GM21786 (cell line): ENCODE measurements around the gene CAMK2A.
"Not testable (repeated sequence)": the region's sequence is repeated elsewhere in the genome, so short reads cannot be mapped to it uniquely, and the experiment has no call there.

Source experiments
- ATAC-seq: cut with Tn5 transposase; IDR thresholded peaks from one replicate; pipeline ENCODE4 v1.9.1; 2021; ENCODE audit not compliant: unreplicated experiment

Gene CAMK2A

GRCh38 chr5:150238646-150239045, 50.9 kb downstream of the CAMK2A start:
- ATAC-seq = no peak

DNA sequence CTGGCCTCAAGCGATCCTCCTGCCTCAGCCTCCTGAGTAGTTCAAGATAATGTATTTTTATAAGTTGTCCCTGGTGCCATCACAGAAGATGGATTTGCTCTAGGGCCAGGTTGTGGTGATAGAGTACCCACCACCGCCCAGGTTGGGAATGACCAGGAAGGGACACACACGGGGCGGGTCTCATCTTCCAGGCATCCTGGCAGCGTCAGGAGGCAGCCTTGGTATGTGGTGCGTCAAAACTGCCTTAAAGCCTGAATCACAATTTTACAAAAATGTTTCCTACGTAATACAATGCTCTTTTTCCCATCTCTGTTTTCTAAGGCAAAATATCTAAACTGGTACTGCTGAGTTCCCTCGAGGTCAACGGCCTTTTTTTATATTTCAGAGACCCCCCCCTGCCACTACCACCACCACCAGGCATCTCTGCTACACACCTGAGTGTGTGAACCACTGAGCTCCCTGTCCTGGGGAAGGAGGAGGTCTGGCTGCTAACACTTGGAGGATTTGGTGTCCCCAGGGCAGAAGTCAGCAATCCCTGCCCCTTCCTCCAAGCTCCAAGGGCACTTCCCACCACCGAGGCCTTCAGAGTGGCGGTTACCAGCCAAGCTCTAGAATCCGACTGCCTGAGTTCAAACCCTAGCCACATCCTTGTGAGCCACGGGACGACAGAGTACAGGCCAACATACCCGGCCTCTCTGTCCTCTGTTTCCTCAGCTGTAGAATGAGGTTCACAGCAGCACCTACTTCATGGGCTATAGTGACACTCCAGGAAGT, 52.4 kb downstream of the CAMK2A start:
- ATAC-seq = no peak

- ATAC-seq = no peak
Observed at GRCh38 chr5:150236313-150236712, 53.3 kb downstream of the CAMK2A start.

DNA sequence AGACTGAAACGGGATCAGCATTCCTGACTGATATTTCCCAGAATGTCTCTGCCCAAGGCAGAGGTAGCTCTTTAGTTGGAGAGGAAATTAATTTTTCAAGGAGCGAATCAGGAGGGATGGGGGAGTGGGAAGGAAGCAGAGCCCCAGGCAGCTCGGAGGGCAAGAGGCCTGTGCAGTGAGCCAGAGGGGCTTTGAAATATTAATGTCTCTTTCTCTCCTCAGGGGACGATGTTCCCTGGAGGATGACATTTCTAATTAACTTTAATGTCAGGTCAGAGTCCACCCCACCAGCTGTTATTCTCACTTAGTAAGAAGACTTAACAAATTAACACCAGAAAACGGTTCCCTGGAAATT, 54.1 kb downstream of the CAMK2A start:
- no peak for ATAC-seq

GRCh38 chr5:150234576-150235499, 54.7 kb downstream of the CAMK2A start:
- ATAC-seq = no peak

DNA sequence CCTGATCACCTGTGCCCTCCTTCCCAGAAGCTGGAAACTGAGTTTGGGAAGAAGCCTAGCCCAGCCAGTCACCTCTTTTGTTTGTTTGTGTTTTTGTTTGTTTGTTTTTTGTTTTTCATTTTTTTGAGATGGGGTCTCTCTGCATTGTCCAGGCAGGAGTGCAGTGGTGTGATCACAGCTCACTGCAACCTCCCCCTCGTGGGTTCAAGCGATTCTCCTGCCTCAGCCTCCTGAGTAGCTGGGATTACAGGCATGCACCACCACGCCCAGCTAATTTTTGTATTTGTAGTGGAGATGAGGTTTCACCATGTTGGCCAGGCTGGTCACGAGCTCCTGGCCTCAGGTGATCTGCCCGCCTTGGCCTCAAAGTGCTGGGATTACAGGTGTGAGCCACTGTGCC, 55.9 kb downstream of the CAMK2A start:
- not testable (repeated sequence) for ATAC-seq

DNA sequence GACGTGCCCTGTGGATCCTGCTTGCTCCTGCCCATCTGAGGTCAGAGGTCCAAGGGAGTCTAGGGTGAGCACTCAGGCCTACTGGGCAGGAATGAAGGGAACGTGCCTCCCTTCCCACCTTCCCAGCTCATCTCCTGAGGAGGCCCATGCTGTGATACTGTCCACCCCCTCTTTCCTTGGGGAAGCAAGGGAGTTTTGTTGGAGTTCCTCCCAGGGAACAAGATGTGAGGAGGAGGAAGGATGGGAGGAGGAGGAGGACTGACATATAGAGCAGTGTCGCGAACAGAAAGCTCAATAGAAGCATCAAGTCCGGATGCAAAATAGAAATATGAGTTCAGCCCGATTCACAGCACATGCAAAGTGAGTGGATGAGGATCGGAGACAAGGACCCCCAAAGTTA, 58.7 kb downstream of the CAMK2A start:
- no peak for ATAC-seq

DNA sequence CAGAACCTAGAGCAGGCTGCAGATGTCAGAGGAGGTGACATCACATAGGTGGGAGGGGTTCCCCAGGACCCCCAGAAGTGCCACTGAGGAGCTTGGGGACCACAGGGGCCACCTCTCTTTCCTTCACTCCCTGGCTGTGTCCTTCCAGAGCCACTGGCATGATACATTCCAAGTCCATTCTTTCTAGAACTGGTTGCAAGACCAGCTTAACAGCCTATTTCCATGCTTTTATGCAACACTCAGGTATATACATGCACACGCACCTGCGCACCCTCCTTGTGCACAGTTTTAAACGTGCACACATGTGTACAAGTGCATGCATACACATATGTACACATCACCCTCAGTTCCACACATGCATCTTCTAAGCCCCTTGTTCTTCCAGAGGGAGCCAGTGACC, 60.0 kb downstream of the CAMK2A start:
- no peak for ATAC-seq

DNA sequence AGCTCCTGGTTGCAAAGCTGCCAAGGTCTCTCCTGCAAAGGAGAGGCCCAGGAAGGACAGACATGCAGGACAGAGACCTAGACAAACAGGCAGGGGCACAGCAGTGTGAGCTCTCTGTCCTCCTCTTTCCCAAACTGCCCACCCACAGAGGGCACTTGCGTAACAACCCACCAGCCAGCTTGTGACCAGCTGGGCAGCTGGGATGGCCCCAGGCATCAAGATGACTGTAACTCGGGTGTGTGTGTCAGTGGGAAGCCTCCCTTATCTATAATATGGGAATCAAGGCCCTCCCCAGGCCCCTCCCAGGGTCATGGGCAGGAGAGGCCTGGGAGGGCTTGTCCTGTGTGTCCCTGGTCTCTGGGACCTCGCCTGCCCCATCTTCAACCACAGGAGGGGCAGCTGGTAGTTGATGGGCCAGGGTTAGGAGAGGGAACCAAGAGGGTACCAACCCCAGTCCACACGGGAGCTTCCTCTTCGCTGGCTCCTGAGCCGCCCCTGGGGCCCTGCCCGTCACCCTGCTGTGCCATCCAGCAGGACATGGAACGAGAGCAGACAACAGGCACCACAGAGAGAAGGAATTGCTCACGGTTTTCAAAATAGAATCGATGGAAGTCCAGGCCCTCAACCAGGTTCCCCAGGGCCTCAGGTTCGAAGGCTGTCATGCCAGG, 61.8 kb downstream of the CAMK2A start:
- no peak for ATAC-seq

GRCh38 chr5:150227036-150227435, 62.5 kb downstream of the CAMK2A start:
- ATAC-seq = no peak

- no peak for ATAC-seq
Observed at GRCh38 chr5:150224483-150225027, 65.0 kb downstream of the CAMK2A start.

DNA sequence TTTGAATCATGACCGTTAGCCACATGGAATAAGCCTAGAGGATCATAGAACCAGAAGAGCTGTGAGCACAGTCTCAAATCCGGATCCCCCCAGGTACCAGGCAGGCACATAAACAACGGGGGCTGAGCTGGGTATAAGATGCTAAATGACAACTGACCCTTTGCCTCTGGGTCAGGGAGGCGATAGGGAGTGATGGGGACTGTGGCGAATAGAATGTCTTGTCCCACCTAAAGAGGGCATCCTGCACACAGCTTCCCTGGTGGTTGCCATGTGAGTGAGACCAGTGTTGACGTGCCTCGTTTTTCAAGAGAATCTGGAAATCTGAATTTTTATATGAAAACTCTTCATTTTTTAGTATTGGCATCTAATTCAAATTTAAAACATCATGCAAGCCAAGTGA, 66.1 kb downstream of the CAMK2A start:
- ATAC-seq = no peak

GRCh38 chr5:150222906-150223305, 66.7 kb downstream of the CAMK2A start:
- ATAC-seq = no peak

GRCh38 chr5:150221471-150221870, 68.1 kb downstream of the CAMK2A start:
- ATAC-seq = no peak

DNA sequence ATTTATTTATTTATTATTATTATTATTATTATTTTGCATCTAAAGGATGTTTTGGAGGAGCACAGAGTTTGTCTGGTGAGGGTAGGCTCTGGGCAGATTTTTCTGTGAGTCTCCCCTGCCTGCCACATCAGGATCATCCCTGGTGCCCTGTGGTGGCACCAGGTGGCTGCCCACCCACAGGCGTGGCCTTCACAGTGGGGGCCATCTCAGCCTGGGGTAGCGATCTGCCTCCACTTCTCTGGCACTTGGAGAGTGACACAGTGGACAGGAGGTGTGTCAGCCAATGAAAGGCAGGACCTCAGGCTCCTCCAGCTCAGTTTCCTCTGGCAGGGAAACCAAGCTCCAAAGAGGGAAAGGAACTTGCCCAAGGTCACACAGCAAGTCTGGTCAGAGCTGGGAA, 69.7 kb downstream of the CAMK2A start:
- no peak for ATAC-seq

- no peak for ATAC-seq
Observed at GRCh38 chr5:150219142-150219541, 70.4 kb downstream of the CAMK2A start.

DNA sequence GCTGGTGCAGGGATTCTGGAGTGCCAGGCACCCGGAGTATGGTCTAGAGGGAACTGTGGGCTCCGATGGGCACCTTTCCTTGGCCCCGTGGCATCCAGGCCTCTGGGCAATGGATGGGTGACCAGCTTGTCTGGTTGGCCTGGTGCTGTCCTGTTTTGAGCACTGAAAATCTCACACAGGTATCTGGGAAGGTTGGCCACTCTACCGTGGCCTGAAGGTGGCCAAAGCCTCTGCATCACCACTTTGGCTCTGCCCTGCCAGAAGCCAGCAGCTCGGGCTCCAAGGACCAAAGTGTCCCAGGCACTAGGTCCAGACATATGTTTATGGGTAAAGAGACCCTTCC, 70.9 kb downstream of the CAMK2A start:
- no peak for ATAC-seq

DNA sequence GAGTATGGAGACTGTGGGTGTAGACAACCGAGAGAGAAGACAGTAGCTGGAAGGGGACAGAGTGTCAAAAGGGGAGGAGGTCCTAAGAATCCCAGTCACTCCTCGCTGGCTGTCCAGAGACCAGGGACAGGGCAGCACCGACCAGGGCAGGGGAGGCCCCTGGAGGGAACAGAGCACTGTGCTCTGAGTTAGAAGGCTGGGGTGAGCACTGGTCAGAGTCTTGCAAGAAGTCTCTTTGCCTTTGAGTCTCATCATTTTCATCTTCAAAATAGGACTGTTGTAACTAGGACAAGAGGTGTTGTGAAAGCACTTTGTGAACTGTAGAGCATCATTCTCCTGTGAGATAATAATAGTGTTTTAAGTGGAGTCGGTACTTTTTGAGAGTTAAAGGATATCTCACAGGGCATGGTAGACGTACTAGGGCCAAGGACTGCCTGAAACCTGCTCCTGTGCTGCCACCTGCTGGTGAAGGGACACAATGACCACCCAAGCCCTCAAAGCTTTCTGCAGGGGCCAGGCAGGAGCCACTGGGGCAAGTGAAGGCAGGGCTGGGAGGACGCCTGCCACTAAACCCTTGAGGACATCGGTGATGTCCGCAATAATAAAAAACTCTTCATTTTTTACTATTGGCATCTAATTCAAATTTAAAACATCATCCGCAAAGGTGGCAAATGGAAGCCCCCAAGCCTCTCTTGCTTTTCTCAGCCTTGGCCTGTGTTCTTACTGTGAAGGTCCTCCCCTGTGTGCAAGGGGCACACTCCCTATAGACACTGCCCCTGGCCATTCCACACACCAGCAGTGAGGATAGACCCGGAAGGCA, 71.5 kb downstream of the CAMK2A start:
- peak; percentile 94 for ATAC-seq

GRCh38 chr5:150217038-150217437, 72.5 kb downstream of the CAMK2A start:
- no peak for ATAC-seq
